Hematopoietic multipotent progenitor cell treated with erythropoietin and hydrocortisone succinate and interleukin-3 and kit ligand, for 8 days (in vitro differentiated cells): ENCODE measurements around the gene ZFHX3.

Source experiments
- DNase-seq: peaks from one replicate; pipeline ENCODE4 v3.0.0-alpha.2; 2015

Gene ZFHX3

DNA sequence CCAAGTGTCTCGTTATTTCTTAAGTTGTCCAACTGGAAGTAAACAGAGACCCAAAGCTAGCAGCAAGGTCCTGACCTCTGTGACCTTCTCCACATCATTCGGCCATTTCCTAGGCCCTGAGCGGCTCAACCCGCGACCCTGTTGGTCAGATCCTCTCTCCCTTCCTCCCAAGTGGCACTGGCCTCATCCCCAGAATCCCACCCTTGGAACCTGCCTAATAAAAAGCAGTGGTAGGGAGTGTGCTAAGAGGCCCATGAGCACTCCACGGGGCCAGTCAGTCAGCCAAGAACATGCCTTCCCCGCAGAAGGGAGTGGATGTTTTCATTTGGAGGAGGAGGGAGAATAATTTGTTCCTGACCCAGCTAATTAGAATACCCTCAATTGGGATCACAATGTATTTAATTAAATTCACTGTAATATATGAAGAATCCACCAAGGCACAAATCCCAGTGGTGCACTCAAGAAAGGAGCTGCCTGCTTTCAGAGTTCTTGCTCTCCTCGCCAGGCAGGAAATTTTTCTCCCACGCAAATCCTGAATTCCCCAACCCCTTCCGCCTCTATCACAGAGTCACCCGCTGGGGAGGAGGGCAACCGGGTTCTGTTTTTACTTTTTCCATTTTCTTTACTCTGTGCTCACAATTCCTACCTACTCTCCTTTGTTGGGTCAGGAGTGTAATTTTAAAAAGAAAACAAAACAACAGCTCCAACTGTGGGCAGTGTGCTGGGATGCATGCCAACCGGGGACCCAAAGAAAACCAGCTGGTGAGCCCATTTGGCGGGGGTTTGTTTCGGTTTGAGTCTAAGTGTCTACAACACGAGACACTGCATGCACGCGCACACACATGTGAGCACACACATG, 153.4 kb downstream of the ZFHX3 start:
- no peak for DNase-seq

DNA sequence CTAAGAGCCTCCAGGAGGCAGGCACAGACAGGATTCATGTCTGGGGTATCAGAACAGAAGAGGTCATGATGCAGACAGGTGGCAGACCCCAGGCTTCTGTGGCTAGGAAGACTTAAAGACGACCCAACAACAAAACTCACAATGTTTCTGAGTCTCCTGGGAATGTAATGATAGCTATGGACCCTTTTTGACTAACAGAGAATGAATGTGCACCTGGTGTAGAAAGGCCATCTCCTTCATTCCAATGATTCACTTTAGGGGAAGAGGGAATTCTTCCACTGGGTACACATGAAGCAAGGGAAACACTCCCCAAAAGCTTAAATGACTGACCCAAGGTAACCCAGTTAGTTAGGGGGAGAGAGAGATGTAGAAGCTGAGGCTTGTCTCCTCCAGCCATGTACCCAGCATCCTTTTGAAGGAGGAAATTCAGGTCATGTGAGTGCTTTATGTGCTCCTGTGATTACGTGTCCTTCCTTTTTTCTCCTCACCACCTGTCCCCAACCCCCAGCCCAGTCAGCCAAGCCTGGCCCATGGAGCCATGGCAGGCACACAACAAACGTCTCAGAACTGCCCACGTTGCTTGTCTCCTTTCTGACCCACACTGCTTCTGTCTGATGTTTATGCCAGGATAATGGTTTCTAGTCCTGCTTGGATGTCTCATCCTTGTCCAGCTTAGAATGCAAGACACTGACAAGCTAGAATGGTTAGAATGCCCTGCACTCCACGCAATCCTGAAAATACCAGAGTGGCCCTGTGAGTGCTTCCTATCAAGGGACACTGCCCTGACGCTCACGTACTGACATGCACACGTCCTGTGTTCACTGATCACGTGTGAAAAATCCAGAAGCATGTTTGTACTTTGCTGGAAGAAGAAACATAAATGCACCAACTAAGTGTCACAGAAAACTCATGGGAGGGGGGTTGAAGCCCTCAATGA, 156.4 kb downstream of the ZFHX3 start:
- no peak for DNase-seq

DNA sequence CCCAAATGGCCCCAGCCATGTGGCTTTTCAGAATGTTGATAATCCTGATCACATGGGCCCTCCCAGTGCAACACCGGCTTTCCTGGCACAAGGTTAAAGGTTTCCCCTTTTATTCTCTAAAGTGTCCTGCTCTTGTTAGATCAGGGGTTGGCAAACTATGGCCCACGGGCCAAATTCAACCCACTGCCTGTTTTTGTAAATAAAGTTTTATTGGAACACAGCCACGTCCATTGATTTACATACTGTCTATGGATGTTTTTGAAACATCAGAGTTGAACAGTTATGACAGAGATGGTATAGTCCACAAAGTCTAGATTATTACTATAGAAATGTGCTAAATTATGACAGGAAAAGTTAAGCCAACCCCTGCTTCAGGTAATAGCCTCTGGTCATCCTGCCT, 157.3 kb downstream of the ZFHX3 start:
- peak; percentile 2 for DNase-seq

DNA sequence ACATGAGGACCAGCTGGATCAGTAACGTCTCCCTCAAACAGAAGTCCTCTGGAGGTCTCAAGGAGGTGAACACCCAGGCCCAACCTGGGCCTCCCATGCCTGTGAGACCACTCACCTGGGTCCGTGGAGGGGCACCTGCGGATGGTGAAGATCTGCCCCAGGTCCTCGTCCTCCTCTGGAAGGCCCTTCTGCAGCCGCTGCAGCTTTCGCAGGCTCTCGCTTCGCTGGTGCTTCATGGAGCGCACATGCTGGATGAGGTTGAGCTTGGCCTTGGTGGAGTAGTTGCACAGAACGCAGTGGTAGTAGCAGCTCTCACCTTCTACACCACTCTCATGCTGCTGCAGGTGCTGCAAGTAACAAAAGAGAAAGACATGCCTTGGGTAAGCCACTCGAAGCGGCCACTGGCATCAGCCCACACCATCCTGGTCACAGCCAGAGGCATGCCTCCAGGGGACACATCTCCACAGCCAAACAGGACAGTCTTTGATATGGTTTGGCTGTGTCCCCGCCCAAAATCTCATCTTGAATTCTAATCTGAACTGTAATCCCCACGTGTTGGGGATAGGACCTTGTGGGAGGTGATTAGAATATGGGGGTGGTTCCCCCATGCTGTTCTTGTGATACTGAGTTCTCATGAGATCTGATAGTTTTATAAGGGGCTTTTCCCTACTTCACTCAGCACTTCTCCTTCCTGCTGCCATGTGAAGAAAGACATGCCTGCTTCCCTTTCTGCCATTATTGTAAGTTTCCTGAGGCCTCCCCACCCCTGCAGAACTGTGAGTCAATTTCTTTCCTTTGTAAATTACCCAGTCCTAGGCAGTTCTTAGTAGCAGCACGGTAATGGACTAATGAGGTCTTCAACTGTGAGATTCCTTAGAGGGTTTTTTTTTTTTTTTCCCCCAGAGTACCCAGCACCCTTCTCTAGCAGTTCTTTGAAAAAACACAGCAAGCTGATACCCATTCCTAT, 158.0 kb downstream of the ZFHX3 start:
- DNase-seq: no peak

DNA sequence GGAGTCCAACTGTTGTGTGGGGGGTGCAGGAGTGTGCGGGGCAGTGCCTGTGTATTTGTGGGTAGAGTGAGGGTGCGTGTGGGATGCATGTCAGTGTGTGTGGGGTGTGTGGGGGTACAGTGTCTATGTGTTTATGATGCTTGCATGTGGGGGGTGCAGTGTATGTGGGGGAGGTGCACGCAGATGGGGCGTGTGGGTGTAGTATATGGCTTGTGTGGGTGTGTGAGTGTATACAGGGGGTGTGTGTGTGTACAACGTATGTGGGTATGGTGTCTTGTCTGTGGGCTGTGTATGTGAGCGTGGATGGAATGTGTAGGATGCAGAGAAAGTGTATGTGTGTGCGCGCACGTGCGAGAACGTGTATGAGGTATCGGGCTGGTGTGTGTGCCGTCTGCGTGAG, 160.4 kb downstream of the ZFHX3 start:
- DNase-seq: no peak

DNA sequence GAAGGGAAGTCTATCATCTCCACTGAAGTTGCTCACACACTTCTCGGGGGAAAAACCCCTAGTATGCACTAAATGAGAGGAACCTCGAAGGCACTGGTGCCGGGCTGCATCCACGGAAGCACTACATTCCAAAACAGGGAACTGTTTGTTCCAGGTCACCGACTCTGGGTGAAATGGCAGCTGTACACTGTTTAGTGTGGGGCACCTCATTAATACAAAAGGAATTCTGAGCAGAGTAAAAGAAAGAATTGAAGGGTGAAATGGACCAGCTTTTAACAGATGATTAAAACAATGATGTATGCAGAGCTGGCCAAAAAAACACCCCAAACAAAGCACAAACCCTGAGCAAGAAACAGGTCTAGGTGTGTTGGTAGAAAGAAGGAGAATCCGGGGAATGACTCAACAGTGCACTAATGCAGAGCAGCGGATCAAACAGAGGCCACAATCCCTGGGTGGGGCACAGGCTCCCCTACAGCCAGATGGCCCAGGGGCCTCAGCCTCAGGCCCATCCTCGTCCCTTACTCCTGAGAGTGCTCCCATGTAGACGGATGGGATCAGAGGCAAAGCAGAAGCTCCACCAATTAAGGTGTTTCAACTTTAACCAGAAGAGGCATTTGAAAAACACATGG, 161.5 kb downstream of the ZFHX3 start:
- no peak for DNase-seq

DNA sequence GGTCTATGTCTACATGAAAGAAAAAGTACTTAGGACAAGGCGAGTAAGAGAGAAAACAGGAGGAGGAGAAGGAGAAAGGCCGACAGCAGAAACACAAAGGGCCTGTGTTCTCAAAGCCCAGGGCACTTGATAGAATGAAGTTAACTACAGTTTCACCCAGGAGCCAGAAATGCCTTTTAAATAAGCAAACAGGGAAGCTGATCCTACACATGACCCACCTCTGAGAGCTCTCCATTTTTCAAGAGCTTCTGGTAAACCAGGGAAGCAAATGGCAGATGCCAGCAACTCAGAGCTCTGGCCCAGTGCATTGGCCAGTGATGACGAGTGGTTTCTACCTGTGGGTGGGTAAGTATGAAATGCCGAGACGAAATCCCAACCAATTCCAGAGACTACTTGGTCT, 163.4 kb downstream of the ZFHX3 start:
- DNase-seq: no peak

DNA sequence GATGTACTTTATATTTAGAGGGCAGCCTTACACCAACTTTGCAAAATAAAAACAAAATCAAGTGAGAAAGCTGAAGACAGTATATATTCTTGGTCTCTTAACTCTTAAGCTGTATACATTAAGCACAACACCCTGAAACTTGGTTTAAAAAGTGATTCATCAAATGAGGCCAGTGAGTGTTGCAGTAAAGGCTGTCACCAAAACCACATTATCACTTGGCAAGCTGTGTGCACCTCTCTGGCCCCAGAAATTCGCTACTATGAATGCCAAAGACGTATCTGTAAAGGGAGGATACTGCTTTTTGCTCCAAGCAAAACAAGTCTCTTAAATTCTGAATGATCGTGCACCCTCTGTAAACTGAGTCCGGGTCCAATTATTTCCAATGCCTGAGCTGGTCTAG, 163.9 kb downstream of the ZFHX3 start:
- DNase-seq: no peak

DNA sequence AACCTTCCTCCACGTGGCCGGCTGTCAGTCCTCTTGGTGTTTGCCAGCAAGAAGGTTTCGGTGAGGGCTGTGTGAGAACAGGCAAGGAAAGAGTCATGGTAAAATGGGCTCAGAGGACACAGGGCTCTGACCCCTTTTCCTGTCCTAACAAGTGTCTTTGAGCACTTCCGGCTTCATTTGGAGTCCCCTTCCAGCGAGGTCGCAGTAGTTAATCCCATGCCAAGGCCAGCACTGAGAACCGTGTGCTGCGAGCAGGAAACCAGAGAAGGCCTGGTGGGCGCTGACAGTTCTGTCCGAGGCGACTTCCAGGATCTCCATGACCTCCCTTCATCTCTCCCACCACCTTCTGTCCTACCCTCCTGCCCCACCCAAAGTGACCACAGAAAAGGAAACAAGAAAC, 168.1 kb downstream of the ZFHX3 start:
- DNase-seq: no peak

DNA sequence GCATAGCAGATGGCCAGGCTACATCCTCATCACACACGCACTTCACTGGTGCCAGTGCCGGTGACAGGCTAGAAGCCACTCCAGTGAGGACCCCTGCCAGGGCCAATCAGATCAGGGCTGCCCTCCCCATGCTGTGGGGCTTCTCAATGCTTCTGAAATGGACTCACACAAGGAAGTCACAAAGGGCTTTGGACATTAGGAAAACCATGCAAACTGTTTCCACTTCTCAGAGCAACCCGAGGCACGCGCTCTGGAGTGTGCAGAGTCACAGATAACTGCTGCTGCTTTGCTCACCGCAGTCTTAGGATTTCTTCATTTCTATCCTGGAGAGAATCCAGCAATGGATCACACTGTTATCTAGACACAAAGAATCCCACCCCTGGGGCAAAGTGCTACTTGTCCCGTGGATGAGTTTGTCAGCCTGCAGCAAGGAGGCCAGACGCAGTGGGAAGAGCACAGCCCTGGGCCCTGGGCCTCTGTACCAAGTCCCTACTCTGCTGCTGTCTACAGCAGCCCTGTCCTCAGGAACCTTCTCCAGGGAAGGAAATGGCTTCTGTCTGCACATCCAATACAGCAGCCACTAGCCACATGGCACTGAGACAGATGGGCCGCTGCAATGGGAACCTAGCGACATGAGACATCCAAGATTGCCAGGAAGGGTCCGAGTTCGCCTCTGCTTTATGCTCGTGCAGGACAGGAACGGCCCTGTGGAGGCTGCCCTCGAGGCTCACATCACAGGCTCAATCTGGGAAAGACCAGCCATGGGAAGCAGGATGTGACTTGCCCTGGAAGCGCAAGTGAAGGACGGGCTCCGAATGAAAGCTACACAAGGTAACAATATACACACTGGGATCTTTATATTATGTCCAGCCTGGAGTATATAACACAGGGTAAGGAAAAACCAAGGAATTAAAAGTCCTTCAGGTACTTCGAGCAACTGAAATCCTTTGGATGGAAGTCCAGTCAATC, 169.3 kb downstream of the ZFHX3 start:
- peak; percentile 12 for DNase-seq

DNA sequence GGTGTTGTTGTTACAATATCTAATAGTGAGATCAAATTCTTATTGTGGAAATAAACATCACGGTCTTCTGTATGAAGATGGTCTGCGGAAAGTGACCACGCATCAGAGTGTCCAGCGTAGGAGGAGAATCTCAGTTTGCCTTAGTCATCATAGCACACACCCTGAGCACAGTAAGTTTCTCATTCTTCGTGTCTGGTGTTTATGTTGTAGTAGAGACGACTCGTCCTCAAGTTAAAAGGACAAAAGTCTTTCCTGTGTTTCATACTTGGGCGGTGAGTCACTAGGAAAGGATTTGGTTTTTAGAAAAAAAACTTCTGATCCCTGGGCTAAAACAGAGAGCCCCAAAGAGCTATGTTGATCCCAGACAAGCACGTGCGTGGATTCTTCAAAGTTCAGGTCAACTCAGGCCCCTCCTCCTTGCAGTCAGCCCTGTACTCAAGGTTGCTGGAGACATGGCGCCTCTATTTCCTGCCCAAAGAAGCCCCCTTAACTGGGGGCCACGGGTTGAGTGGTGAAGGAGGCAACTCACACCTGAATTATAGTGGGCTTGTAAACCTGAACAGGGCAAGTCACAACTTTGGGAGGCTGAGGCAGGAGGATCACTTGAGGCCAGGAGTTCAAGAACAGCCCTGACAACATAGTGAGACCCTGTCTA, 170.4 kb downstream of the ZFHX3 start:
- DNase-seq: no peak

DNA sequence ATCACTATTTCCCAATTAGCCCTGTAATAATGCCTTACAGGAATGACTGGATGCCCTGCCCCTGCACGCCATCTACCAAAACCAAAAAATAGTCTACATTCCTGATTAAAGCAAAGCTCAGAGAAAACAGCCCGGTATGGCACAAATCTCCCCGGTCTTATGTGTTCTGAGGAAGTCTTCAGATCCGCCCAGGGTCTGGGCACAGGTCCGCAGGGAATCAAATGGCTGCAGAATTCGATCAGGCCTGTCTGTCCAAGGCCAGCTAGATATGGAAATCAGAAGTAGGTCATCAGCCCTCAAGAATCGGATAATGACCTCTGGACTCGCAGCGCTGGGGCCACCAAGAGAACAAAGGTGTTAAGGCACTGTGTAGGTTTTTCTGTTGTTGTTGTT, 171.0 kb downstream of the ZFHX3 start:
- no peak for DNase-seq

DNA sequence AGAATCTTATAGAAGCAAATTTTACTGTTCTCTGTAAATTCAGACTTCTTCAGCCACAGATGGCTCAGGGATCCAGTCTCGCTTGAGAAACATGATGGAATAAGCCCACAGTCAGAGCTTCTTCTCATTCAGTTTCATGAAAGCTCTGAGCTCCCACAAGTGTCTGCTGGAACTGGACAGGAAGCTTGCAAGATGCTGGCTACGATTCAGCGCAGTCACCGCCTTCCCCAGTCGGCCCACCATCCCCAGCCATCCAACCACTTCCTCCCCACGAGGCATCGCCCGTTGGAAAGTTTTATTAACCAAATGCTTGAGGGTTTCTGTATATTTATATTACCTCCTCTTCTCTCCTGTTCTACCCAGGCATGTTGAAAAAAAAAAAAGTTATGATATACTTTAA, 171.7 kb downstream of the ZFHX3 start:
- DNase-seq: peak; percentile 49

DNA sequence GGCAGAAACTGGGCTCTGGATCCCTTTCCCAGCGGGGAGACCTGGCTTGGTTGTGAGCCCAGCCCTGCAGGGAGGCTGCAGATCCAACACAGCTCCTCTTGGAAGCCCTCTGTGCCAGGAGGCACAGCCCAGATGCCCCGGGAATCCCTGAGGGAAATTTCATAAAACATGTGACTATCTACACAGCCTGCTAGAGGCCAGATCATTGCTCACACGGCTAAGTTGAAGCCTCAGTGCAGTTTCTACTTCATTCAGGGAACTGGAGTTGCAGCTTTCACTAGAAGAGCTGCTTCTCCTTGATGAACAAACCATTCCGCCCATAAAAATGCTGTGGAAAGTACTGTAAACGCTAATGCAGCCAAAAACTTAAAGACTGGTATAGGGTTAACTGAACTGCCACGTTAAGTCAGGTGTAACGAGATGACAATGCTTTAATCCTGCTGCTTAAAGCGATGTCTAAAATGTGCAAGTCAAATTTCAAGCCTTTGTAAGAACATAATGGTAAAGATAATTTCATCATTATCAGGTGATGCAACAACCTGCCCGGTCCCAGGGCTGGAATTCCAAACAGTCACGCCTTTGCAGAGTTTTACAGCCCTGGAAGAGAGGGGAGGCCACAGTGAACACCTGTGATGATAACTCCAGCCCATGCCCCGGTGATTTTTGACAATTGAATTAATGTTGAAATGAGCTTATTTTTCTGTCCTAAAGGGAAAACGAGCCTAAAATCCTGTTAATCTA, 172.5 kb downstream of the ZFHX3 start:
- DNase-seq: no peak

DNA sequence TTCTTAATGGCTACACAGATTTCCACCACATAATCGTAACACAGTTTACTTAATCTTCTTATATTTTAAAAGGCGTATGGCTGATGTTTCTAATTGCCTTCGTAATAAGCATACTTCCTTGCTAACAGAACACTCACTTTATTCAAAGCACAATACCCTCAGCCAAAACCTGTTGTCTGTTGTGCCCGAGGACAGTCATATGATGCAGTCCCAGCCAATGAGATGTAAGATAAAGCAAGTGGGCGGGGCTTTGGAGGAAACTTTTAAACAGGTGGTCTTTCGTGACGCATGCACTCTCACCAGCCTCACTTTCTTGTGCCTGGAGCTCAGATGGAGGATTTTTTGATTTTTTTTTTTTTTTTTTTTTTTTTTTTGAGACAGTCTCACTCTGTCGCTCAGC, 174.1 kb downstream of the ZFHX3 start:
- DNase-seq: no peak

DNA sequence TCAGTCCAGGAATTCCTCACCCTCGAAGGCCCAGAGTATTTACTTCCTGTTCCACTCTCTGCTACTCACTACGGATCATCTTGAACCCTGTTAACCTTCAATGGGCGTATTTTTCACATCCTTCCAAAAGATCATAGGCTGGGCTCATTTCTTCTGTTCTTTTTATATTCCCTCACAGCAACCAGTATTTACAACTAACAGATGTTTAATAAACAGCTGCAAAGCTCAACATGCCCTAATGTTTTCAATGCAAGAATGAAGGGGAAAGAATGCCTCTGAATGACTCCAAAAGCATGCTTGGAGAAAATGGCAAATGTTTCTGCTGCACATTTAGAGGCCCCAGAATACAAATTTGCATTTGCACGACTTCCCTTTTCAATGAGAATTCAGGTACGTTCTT, 174.9 kb downstream of the ZFHX3 start:
- DNase-seq: no peak

DNA sequence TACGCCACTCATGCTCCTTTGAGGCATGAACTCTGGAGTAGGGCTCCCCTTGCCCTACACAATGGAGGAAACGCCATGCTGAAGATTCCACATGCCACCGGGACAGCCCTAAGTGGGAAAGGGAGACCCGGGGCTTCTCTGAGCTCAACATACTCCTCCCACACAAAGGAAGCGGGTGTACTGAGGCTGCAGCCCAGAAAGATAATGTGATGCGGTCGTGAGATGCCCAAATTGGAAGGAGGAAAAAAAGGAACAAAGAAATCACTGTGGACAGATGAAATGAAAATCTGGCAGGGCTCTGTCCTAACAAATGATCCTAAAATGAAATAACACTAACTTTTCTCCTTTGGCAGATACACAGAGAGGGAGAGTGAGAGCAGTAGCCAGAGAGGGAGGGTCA, 182.1 kb downstream of the ZFHX3 start:
- DNase-seq: no peak

DNA sequence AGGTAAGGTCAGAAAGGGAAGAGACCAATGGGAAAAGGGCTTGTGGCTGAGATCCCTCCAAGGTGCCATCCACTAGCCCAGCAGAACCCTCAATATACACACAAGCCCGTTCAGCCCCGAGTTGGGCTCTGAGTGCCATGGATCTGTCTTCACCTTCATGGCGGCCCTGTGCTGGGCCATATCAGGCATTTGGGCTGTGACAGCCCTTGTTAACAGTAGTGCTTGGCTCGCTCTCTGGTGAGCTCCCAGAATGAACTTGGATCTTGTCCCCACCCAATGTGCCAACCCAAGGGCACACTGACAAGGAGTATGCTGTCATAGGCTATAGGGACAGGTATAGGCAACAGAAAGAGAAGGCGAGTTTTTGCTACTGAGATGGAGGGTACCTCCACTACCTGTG, 182.7 kb downstream of the ZFHX3 start:
- DNase-seq: no peak

DNA sequence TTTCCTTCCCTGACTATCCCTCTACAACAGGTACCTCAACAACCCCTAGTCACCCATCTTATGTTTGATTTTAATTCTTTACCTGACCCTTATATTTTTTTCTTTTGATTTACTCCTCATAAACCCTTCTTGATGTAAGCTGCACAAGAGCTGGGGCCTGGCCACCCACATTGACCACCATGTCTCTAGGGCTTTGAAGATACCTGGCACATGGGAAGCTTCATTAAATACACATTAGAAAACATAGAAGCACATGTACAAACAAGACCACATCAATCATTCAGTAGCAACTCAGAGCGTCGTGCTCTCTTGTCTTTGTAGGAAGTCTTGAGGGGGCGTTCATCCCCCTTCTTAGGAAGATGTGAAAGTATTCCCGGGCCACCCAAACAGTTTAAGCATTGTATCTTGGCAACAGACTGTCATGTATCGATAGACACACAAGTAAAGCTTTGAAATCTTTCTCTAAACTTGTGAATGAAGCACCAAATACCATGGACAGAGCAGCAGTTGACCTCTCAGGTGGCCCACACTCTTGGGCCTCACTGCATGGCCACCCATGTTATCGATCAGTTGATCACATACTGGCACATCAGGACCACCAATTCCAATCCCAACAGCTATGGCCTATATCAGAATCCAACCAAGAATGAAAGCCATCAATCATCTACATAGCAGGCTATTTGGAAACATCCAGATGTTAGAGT, 183.6 kb downstream of the ZFHX3 start:
- no peak for DNase-seq
